ENCODE data around the gene MRPL23.

MRPL23 gene

GRCh38 chr11:1921574-1922141 lies 25.5 kb upstream of the MRPL23 start:
- no peak for DNase-seq

DNA sequence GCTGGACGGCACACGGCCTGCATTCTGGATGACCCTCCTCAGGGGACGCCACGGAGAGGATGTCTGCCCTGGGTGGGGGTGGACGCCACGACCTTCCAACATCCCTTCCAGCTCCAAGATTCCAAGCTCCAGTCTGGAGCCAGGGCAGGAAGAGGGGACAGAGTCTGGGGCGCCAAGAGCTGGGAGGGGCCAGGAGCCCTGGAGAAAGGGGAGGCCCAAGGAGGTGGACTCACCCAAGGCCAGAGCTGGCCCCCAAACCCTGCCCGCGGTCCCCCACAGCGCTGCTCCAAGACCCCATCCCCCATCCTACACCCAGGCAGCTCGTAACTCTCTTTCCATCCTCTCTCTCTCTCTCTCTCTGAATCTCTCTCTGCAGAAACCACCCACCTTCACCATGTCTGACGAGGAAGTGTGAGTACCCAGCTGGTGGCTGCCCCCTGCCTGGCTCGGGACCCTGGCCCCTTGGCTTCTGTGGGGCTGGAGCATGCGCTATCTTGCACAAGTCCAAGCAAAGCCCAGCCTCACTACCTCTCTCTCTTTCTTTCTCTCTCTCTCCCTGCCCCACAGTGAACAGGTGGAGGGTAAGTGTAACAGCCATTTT lies 24.6 kb upstream of the MRPL23 start:
- DNase-seq = no peak

GRCh38 chr11:1923201-1923956 lies 23.8 kb upstream of the MRPL23 start:
- DNase-seq = no peak

- DNase-seq = no peak
Measured at GRCh38 chr11:1924181-1924580, 23.0 kb upstream of the MRPL23 start.

GRCh38 chr11:1924646-1925372 lies 22.3 kb upstream of the MRPL23 start:
- DNase-seq = no peak

DNA sequence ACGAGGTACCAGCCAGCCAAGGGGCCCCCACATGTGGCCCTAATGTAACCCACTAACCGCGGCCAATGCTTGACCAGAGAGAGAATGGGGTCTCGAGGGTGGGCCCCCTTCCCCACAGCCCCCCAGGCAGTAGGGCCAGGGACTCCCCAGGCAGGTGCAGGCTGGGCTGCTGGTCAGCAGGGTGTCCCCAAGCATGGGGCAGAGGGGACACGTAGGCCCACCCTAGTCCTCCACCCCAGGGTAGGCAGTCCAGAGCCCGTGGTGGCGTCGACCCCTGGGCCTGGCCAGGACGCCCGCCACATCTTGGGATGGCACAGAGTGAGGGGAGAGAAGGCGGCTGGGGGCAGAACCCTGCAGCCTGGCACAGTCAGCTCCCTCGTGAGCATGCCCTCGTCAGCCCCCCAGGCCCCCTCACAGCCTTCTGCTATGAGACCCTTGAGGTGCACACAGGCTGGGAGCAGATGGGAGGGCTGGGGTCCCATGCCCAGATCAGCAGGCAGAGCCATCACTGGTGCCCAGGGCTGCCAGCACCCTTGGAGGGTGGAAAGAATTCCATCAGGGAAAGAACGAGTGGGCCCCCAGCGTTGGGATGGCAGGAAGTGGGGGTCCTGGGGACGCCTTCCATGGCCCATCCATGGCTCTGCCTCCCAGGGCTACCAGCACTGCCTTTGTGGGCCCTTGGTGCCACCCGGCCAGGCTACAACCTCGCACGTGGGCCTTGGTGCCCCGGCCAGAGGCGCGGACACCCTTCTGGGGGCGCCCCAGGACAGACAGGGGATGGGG lies 21.6 kb upstream of the MRPL23 start:
- DNase-seq = no peak

- DNase-seq = no peak
Measured at GRCh38 chr11:1926156-1927025, 20.7 kb upstream of the MRPL23 start.

- DNase-seq = no peak
Measured at GRCh38 chr11:1927026-1927847, 19.9 kb upstream of the MRPL23 start.

- DNase-seq = no peak
Measured at GRCh38 chr11:1927848-1928469, 19.2 kb upstream of the MRPL23 start.

DNA sequence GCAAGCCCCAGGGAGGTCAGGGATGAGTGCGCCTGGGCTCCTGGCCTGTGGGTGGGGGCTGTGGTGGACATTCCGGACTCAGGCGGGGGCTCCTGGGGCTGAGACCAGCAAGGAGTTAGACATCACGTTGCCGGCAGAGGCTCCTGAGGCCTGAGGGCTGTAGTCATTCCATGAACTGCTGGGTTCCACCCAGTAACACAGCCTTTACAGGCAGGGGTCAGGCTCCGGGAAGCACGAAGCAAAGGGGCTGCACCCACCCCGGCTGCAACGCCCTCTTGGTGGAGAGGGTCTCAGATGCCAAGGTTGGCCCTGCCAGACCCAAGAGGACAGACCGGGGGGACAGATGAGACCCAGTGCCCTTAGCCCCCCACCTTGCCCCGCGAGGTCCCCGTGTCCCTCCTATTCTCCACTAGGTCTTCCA lies 18.7 kb upstream of the MRPL23 start:
- no peak for DNase-seq

- no peak for DNase-seq
Measured at GRCh38 chr11:1928891-1929541, 18.1 kb upstream of the MRPL23 start.

- DNase-seq = no peak
Measured at GRCh38 chr11:1929621-1930461, 17.3 kb upstream of the MRPL23 start.

- DNase-seq = no peak
Measured at GRCh38 chr11:1930462-1930830, 16.7 kb upstream of the MRPL23 start.

DNA sequence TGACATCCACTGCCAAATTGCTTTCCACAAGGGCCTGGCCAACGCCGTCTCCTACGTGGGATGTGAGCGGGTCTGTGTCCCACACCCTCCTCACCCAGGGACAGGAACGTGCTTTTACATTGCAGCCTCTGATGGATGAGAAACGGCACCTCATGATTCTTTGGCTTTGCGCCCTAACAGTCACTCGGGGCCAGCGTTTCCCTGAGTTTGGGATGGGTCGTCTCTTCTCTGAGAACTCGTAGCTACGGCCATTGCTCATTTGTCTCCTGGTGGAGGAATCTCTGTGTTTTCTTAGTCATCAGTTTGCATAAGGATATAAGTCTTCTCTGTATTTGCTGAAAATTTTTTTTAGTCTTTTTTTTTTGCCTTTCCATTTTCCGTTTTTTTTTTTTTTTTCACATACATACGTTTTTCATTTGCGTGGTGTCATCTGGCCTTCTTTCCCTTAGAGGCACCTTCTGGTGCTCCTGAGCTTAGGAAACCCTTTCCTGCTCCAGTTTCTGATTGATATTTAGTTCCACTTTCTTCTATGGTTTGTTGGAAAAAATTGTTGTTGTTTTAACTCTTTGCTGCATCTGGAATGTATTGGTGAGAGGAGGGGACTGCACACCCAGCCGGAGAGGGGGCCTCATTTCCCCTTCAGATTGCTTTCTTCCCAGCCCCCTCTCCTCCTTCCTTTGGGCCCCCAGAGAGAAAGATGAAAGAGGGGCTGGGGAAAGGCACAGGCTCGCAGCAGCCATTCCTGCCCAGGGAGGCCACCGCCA lies 15.6 kb upstream of the MRPL23 start:
- no peak for DNase-seq

GRCh38 chr11:1932105-1932480 lies 15.0 kb upstream of the MRPL23 start:
- DNase-seq = no peak

DNA sequence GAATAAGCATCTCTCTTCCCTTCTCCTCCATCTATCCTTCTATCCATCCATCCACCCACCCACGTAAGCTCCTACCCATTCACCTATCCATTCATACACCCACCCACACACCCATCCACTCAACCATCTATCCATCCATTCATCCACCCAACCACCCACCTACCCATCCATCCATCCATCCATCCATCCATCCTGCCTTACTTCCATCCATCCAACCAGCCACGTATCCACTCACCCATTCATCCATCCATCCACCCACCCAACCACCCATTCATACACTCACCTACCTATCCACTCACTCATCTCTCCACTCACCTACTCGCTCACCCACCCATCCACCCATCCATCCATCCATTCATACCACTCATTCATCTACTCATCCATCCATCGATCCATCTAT lies 14.5 kb upstream of the MRPL23 start:
- no peak for DNase-seq

DNA sequence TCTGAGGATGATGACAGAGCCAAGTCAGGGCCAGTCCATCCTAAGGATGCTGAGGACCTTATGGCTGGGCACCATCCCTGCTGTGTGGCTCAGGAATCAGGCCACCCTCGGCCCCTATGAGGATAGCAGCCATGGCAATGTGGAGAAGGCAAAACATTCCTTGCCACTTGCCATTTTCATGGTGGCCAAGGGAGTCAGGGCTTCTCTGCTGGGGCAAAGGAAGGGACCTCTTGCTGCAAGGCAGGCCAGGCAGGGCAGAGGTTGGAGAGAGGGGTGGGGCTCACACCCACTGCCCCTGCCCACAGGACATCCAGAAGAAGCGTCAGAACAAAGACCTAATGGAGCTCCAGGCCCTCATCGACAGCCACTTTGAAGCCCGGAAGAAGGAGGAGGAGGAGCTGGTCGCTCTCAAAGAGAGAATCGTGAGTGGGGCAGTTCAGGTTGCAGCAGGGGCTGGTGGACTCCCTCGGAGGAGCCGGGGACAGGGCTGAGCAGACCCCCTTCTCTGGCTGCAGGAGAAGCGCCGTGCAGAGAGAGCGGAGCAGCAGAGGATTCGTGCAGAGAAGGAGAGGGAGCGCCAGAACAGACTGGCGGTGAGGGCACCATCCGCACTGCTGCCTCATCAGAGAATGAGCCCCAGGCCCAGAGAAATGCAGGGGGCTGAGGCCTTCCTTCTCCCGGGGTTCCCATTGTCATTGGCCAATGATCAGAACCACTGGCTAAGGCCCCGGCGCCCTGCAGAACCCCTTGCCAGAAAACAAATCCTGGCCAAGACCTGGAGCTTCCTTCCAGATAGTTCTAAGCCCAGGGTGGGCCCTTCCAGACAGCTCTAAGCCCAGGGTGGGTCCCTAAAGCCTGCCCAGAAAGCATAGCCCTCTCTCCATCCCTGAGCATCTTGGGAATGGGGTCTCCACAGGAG lies 13.5 kb upstream of the MRPL23 start:
- DNase-seq = no peak

Data from NCI-H446 treated with DMSO at 0.1 percent for 48 hours (cell line).